HG03103 (cell line): ENCODE data around the gene CYB561.

Experiments
- ATAC-seq: cut with Tn5 transposase; IDR thresholded peaks from one replicate; pipeline ENCODE4 v1.9.1; 2021; ENCODE audit warnings: low read depth; ENCODE audit not compliant: unreplicated experiment

The CYB561 gene

DNA sequence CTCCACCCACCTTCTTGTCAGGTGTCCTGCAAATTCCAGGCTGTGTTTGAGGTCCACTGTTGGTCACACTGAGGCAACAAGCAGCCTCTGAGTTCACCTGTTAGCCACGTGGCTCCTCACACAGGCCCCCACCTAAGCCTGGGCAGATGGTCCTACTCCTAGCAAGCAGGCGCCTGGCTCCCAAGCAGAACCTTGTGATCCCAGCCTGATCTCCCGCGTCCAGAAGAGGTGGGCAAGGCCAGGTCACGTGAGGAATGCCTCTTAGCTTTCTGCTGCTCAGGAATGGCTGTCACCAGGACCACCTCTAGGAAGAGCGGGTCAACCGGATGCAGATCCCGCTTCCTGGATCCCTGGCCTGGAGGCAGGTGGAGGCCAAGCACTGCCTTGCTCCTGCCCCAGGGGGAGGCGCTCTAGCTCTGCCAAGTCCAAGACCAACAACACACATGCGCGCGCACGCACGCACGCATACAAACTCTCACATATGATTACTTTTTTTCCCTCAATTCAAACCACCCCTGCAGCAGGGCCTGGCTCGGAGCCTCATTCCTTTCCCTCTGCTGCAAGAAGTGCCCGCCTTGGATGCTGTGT, 9.5 kb downstream of the CYB561 start:
- no peak for ATAC-seq

GRCh38 chr17:63435681-63436522, 10.2 kb downstream of the CYB561 start:
- no peak for ATAC-seq

GRCh38 chr17:63434951-63435571, 11.0 kb downstream of the CYB561 start:
- ATAC-seq: no peak

DNA sequence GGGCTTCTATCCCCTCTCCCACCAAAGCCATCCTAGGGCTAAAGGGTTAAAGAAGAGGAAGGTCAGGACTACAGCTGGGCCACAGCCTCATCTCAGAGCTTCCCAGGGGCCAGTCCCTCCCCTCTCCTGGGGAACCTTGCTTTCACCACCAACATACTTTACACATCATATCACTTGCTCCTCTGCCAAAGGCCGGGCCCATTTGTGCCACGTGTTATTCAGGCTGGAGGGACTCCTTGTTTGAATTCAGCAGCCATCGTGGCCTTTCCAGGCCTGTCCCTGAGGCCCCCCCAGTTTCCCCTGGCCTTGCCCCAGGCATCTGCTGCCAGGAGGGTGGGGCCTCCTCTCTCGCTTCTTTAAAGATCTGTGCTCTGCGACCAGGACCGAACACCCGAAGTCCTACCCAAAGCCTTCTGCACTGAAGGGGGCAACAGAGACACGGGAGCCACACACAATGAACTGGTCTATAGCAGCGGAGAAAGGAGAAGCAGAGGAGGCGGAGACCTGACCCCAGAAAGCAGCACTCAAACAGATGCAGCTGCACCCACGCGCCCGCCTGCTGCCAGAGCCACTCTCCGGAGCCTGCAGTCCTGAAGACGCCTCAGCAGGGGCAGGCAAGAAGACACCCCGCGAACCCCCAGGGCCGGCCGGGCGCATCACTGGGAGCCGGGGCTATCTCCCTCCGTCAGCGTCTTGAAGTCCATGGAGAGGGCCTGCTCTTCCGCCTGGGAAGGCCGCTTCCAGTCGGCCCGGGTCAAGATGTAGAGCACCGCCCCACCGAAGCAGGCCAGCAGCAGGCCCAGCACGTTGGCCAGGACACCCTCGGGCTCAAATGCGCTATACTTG, 12.1 kb downstream of the CYB561 start:
- no peak for ATAC-seq

GRCh38 chr17:63431939-63432804, 13.9 kb downstream of the CYB561 start:
- no peak for ATAC-seq

DNA sequence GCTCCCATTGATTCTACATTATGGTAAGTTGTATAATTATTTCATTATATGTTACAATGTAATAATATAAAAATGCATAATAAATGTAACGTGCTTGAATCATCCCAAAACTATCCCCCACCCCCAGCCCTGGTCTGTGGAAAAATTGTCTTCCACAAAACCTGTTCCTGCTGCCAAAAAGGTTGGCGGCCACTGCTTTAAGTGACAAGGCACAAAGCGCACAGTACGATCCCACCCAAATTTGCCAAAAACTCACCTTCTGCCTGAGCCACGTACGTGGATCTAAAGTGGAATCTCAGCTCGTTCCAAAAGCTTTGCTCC, 14.5 kb downstream of the CYB561 start:
- ATAC-seq: no peak

- no peak for ATAC-seq
Observed at GRCh38 chr17:63430223-63430622, 15.9 kb downstream of the CYB561 start.

GRCh38 chr17:63429766-63430165, 16.3 kb downstream of the CYB561 start:
- no peak for ATAC-seq

DNA sequence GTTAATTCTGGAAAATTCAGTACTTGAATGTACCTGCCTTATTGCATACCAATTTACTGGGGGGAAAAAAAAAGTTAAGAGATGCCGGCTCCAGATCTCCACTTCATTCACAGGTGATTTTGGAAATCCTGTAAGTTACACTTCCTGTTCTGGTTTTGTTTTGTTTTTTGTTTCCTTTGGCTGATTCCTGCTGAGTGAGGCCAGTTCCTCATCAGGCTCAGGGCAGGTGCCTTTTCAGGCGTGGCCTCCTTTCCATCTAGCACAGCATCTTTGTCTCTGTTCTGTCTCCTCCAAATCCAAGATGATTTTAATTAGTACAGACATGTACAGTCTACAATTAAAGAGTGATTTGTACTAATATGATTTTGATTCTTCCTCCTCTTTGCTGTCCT, 19.2 kb downstream of the CYB561 start:
- ATAC-seq: no peak

DNA sequence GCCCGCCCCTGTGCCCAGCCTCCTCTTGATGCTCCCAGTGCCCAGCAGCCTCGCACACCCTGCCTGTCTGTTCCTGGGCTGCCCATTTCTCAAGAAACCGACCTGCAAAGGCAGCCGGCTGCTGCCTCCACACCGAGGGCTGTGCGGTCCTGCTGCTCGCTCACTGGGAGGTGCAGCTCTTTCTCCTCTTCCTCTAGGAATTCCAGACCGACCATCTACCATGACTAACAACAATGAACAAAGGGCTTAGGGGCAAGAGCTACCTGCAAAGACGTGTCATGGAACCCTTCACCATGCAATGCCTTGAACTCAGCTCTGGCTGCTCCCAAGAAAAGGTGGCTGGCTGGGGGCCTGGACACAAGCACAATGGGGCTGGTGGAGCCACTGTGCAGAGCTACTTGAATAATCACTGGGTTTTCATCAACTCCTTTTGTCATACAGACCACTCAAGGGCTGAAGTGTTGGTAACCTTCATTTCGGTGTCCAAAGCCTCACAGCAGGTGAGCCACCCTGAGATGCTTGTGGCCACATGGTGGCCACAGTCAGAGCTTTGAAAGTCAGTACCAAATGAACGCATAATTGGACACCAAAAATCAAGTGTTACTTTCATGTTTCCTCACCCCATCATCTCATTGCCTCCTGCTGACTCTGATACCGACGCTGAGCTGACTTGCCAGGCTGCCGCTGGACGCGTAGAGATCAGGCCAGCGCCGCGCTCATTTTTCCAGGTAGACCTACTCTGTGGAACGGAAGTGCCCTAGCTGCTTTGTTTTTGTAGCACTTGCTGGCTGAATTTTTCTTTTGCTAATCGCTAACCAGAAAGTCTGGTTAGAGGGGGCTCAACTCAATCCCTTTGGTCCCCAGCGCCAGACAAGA, 19.8 kb downstream of the CYB561 start:
- ATAC-seq: no peak

DNA sequence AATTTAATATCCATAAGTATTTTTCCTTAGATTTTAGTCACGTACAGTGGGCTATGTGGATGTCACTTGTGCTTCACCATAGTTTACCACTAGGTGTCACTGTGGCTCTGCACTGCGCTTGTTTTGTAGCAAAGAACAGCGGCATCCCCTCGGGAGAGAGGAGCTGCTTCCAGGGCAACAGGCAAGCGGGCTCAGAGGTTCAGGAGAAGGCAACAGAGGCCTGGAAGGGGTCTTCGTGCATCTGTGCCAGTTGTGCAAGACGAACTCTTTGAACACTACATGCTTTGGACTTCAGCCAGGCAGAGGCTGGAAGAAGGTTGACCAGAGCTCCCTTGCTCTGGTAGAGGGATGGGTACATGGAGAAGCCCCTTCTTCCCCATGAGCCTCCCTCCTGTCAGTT, 20.6 kb downstream of the CYB561 start:
- ATAC-seq: no peak

DNA sequence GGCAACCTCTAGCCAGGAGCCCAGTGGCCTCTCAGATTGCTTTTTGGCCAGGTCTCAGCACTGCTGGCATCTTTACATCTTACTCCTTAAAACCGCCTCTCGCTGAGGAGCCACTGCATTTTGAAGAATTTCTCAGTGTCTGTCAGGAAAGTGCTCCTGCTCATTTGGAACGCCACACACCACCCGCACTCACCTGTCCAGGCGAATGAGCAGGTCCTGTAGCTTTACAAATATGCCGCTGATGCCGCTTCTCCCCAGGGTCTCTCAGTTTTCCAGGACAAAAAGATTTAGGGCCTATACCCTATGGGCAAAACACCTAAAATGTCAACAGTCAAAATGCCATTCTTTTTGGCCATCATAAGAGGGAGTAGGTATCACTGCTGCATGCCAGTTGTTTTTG, 22.1 kb downstream of the CYB561 start:
- no peak for ATAC-seq

GRCh38 chr17:63423251-63423950, 22.7 kb downstream of the CYB561 start:
- ATAC-seq: no peak

- no peak for ATAC-seq
Observed at GRCh38 chr17:63421681-63422645, 24.1 kb downstream of the CYB561 start.

- ATAC-seq: no peak
Observed at GRCh38 chr17:63420868-63421680, 25.0 kb downstream of the CYB561 start.

- ATAC-seq: no peak
Observed at GRCh38 chr17:63419949-63420867, 25.9 kb downstream of the CYB561 start.
